Stimulated activated naive B cell treated with anti-CD40 and anti-IgM and Interleukin-4, amounts not matched to agents 10 μg/mL and 1 μg/mL and 100 μg/mL, for 72 hours (primary cell): ENCODE results near the gene TMEM39B.
"Not testable (repeated sequence)": the region's sequence is repeated elsewhere in the genome, so short reads cannot be mapped to it uniquely, and the experiment has no call there.

Source experiments
- ATAC-seq, 2 donors: fragments of 150-1000 bp; cut with Tn5 transposase; replicated peaks; 2 replicates each; pipeline ENCODE4 v1.10.0; 2021; ENCODE audit warnings: moderate library complexity in 1 of 2
- DNase-seq: peaks from one replicate; pipeline ENCODE4 v3.0.0; 2021
- H3K27ac Mint-ChIP-seq: one replicate; pipeline ENCODE4 v1.8.0; 2022; ENCODE audit warnings: mild to moderate bottlenecking, mixed read lengths
- H3K27me3 Mint-ChIP-seq, 2 donors: one replicate each; pipeline ENCODE4 v1.8.0; 2022; ENCODE audit warnings: mixed read lengths in 2 of 2
- H3K36me3 Mint-ChIP-seq, 2 donors: one replicate each; pipeline ENCODE4 v1.8.0; 2022; ENCODE audit warnings: mixed read lengths in 2 of 2, mild to moderate bottlenecking in 1 of 2
- H3K4me1 Mint-ChIP-seq, 2 donors: one replicate each; pipeline ENCODE4 v1.8.0; 2022; ENCODE audit warnings: mixed read lengths in 2 of 2, mild to moderate bottlenecking in 1 of 2
- H3K4me3 Mint-ChIP-seq, 2 donors: one replicate each; pipeline ENCODE4 v1.8.0; 2022; ENCODE audit warnings: mild to moderate bottlenecking in 2 of 2, mixed read lengths in 2 of 2, moderate library complexity in 1 of 2
- H3K9me3 Mint-ChIP-seq, 2 donors: one replicate each; pipeline ENCODE4 v1.8.0; 2022; ENCODE audit warnings: mixed read lengths in 2 of 2, mild to moderate bottlenecking in 1 of 2

TMEM39B gene

GRCh38 chr1:32055416-32055815 lies 17.3 kb upstream of the TMEM39B start:
- Mint-ChIP-seq H3K4me1 (no peaks in the 10 kb centered on the region), H3K4me3 (no peak overlapping the region), H3K9me3 (no peaks in the 10 kb centered on the region), H3K27ac (no peak overlapping the region), H3K36me3 (peaks cover 26 to 32% of the 10 kb centered on the region in 2 donors), H3K27me3 (no peaks in the 10 kb centered on the region)
- DNase-seq (no peak), ATAC-seq (no peak)

- no peak overlapping the region for H3K27ac Mint-ChIP-seq
- no peaks in the 10 kb centered on the region for H3K9me3 Mint-ChIP-seq
- H3K27me3 Mint-ChIP-seq, result no peaks in the 10 kb centered on the region
- no peaks in the 10 kb centered on the region for H3K4me1 Mint-ChIP-seq
- peaks cover 30 to 32% of the 10 kb centered on the region in 2 donors for H3K36me3 Mint-ChIP-seq
- no peak for ATAC-seq
- no peak for DNase-seq
- no peak overlapping the region for H3K4me3 Mint-ChIP-seq
These were observed 16.1 kb upstream of the TMEM39B start for GRCh38 chr1:32056598-32056997.

- peaks cover 2 to 11% of the 10 kb centered on the region in 2 donors for H3K4me1 Mint-ChIP-seq
- peaks cover 17 to 29% of the 10 kb centered on the region in 2 donors for H3K36me3 Mint-ChIP-seq
- no peaks in the 10 kb centered on the region for H3K9me3 Mint-ChIP-seq
- no peak for ATAC-seq
- H3K4me3 Mint-ChIP-seq, result no peak overlapping the region
- H3K27ac Mint-ChIP-seq, result peak overlapping the region; percentile 14
- no peaks in the 10 kb centered on the region for H3K27me3 Mint-ChIP-seq
- DNase-seq, result no peak
These were observed 11.8 kb upstream of the TMEM39B start for GRCh38 chr1:32060914-32061313.

GRCh38 chr1:32062867-32063230 lies 9.9 kb upstream of the TMEM39B start:
- Mint-ChIP-seq H3K4me3 (no peak overlapping the region), H3K36me3 (peaks cover 17 to 28% of the 10 kb centered on the region in 2 donors), H3K27ac (peak overlapping the region; percentile 75), H3K27me3 (no peaks in the 10 kb centered on the region), H3K9me3 (no peaks in the 10 kb centered on the region), H3K4me1 (peaks cover 5 to 18% of the 10 kb centered on the region in 2 donors)
- no peak for DNase-seq
- ATAC-seq, result no peak

DNA sequence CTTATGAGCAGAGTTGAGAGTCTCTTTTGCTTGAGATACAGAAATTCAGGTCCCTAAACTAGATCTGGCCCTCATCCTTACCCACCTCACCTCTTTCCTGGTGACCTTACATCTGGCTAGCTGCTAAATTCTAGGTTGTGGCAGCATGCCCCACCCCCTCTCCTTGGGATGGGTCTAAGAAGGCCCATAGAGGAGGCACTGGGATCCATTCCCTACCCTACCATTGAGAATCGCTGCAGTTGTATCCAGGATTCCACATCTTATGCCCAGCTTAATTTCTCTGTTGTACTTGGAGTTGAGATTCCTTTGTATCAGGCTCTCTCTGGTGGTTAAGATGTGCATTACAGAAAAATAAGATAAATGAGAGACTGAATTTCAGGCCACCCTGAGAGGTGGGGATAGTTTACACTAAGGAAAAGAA lies 9.5 kb upstream of the TMEM39B start:
- ATAC-seq (peak; percentile 41 to 47), DNase-seq (no peak)
- H3K9me3 Mint-ChIP-seq, result no peaks in the 10 kb centered on the region
- H3K36me3 Mint-ChIP-seq, result peaks cover 17 to 27% of the 10 kb centered on the region in 2 donors
- no peak overlapping the region for H3K27ac Mint-ChIP-seq
- H3K27me3 Mint-ChIP-seq, result no peaks in the 10 kb centered on the region
- H3K4me3 Mint-ChIP-seq, result no peak overlapping the region
- H3K4me1 Mint-ChIP-seq, result peaks cover 5 to 18% of the 10 kb centered on the region in 2 donors

GRCh38 chr1:32065613-32066488 lies 6.9 kb upstream of the TMEM39B start:
- not testable (repeated sequence) for H3K9me3 Mint-ChIP-seq, DNase-seq, H3K4me3 Mint-ChIP-seq, H3K27me3 Mint-ChIP-seq
- Mint-ChIP-seq H3K27ac (peak overlapping the region; percentile 37), H3K36me3 (peaks cover 6 to 13% of the 10 kb centered on the region in 2 donors), H3K4me1 (peaks cover 8 to 18% of the 10 kb centered on the region in 2 donors)
- ATAC-seq, result peak in 1 of 2 donors; percentile 47

DNA sequence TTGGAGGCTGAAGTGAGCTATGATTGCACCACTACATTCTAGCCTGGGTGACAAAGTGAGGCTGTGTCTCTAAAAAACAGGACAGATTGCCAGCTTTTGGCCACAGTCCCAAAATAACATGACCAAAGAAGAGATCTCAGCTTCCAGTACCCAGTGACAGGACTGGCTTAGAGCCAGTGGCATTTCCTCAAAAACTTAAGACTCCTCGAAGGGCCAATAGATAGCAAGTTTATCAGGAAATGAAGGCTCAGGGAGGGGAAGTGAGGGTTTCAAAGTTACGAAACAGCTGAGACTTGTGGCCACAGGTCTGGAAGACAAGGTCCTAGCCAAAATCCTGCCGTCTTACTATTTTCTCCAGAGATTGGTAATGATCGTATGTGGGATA lies 6.3 kb upstream of the TMEM39B start:
- no peaks in the 10 kb centered on the region for H3K27me3 Mint-ChIP-seq
- no peak overlapping the region for H3K27ac Mint-ChIP-seq
- ATAC-seq (peak; percentile 75 to 76), DNase-seq (no peak)
- H3K9me3 Mint-ChIP-seq, result no peaks in the 10 kb centered on the region
- H3K4me1 Mint-ChIP-seq, result peaks cover 8 to 18% of the 10 kb centered on the region in 2 donors
- H3K36me3 Mint-ChIP-seq, result peaks cover 4 to 12% of the 10 kb centered on the region in 2 donors
- H3K4me3 Mint-ChIP-seq, result no peak overlapping the region

DNA sequence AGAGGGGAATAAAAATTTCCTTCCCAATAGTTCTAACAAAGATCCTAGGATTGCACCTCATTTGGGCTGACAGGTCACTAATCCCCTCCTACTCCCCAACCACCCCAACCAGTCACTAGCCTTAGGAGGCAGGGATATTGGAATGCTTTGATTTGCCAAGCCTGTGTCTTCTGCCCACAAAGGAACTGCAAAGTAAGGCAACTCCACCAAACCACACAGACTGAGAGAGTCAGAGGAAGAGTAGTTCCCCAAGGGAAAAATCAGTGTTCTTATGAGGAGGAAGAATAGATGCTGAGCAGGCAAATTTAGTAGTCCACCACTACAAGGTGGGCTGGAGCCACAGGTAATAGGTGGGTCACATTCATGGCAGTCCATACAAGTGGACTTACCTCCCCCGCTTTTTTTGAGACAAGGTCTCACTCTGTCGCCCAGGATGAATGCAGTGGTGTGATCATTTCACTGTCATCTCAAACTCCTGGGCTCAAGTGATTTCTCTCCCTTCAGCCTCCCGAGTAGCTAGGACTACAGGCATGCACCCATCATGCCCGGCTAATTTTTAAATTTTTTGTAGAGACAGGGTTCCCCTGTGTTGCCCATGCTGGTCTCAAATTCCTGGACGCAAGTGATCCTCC lies 3.7 kb upstream of the TMEM39B start:
- Mint-ChIP-seq H3K36me3 (no peaks in the 10 kb centered on the region), H3K4me3 (no peak overlapping the region), H3K4me1 (peaks cover 19 to 28% of the 10 kb centered on the region in 2 donors), H3K27me3 (no peaks in the 10 kb centered on the region), H3K9me3 (no peaks in the 10 kb centered on the region), H3K27ac (no peak overlapping the region)
- ATAC-seq (no peak), DNase-seq (no peak)

DNA sequence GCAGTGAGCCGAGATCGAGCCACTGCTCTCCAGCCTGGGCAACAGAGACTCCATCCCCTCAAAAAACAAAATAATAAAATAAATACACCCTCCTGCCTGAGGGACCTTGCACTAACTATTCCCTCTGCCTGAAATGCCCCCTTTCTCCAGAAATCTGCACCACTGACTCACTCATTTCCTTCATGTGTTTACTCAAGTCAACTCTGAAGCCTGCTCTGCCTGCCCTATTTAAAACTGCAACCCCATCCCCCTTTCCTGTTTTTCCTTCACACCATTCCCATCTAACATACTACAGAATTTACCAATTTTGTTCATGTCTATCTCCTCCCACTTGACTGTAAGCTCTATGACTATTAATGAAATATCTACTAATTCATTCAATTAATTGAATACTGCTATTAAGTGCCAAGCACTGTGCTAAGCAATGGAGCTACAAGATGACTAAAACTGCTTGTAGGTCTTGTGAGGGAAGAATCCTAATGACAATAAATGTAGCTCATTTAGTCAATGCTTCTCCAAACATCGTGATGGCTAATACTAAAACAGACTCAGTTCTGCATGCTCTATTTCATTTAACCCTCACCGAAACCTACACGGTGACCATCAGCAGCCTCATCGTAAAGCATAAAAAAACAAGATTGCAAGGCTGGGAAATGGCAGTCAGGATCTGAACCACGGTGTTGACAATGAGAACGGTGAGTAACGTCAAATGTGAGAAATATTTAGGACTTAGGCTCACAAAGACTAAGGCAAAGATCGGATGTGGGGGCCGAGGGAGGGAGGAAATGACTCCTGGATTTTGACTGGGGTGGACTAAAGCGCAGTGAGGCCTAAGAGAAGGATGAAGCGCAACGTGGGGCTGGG lies 749 bp upstream of the TMEM39B start:
- peak in 1 of 2 donors; percentile 1 for ATAC-seq
- Mint-ChIP-seq H3K27ac (peak overlapping the region; percentile 98), H3K9me3 (no peaks in the 10 kb centered on the region), H3K4me1 (peaks cover 32 to 46% of the 10 kb centered on the region in 2 donors), H3K36me3 (peaks cover 1 to 8% of the 10 kb centered on the region in 2 donors), H3K27me3 (no peaks in the 10 kb centered on the region), H3K4me3 (peak overlapping the region; percentile 93 to 97)
- no peak for DNase-seq

DNA sequence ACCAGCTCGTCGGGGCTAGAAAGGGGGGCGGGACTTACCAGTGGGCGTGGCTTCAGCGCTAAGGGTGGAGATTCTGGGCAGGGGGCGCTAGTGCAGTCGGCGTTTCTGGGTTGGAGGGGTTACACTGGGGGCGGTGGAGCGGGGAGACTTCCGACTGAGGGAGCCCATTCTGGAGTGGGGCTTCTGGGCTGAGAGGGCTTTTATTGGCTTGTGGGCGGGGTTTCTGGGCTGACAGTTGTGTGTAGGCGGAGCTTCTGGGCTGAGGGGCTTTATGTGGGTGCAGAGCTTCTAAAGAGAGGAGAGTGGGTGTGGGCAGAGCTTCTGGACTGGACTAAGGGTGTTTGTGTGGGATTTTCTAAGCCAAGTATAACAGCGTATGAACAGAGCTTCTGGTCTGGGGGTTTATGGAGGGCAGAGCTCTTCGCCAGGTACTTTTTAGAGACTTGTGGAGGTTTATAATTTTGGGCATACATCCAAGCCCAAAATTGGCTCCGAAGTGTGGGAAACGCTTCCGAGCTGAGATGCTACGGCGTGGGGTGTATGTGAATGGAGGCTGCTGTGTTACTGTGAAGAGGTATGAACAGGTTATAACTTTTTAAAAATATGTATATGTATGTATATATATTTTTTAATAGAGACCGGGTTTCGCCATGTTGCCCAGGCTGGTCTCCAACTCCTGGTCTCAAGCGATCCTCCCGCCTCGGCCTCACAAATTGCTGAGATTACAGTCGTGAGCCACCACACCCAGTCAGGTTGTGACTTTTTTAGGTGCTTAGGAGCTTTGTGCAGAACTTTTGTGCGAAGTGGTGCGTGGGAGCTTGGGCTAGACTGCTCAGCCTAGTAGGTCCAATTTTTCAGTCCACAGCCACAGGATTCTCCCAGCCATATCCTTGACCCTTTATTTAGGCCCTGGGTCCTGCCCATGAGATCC lies 825 bp downstream of the TMEM39B start:
- H3K27ac Mint-ChIP-seq, result peak overlapping the region; percentile 98
- H3K9me3 Mint-ChIP-seq, result no peaks in the 10 kb centered on the region
- ATAC-seq (peak; percentile 32 to 44), DNase-seq (no peak)
- no peaks in the 10 kb centered on the region for H3K27me3 Mint-ChIP-seq
- H3K4me3 Mint-ChIP-seq, result peak overlapping the region; percentile 93 to 97
- peaks cover 39 to 54% of the 10 kb centered on the region in 2 donors for H3K4me1 Mint-ChIP-seq
- H3K36me3 Mint-ChIP-seq, result peaks cover 10 to 15% of the 10 kb centered on the region in 2 donors

- ATAC-seq (no peak), DNase-seq (no peak)
- Mint-ChIP-seq H3K9me3 (no peaks in the 10 kb centered on the region), H3K27ac (no peak overlapping the region), H3K4me3 (no peak overlapping the region), H3K36me3 (peaks cover 17 to 20% of the 10 kb centered on the region in 2 donors), H3K27me3 (no peaks in the 10 kb centered on the region), H3K4me1 (peaks cover 37 to 54% of the 10 kb centered on the region in 2 donors)
These were observed 2.1 kb downstream of the TMEM39B start for GRCh38 chr1:32074841-32075240.

GRCh38 chr1:32077451-32077850 lies 4.7 kb downstream of the TMEM39B start:
- H3K9me3 Mint-ChIP-seq, result no peaks in the 10 kb centered on the region

DNA sequence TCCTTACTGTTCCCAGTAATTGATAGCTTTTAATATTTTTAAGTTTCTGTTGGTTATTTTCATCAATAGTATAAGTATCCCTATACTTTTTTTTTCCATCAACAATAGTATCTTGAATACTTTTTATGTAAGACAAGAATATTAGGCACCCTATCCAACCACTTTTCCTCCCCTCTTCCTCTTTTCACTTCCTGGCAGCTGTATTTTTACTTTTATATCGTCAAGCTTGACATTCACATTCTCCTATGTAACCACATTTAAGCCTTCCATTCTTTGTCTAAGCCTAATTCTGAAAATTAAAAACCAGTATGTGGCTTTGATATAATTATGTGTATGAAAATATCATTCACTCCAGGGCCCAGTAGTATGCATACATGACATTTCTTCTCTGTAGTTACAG lies 9.3 kb downstream of the TMEM39B start:
- Mint-ChIP-seq H3K4me1 (peaks cover 13 to 33% of the 10 kb centered on the region in 2 donors), H3K27ac (peak overlapping the region; percentile 1), H3K36me3 (peaks cover 36 to 54% of the 10 kb centered on the region in 2 donors), H3K9me3 (peaks cover 0 to 2% of the 10 kb centered on the region in 2 donors), H3K27me3 (no peaks in the 10 kb centered on the region), H3K4me3 (peak overlapping the region in 1 of 2 donors; percentile 3)
- DNase-seq, result no peak
- peak; percentile 82 to 85 for ATAC-seq

More at GRCh38 chr1:32077451-32077850, 4.7 kb downstream of the TMEM39B start:
- Mint-ChIP-seq H3K4me3 (no peak overlapping the region), H3K27me3 (no peaks in the 10 kb centered on the region), H3K4me1 (peaks cover 32 to 60% of the 10 kb centered on the region in 2 donors), H3K27ac (peak overlapping the region; percentile 28), H3K36me3 (peaks cover 27 to 29% of the 10 kb centered on the region in 2 donors)
- no peak for ATAC-seq
- DNase-seq, result no peak
